H1 (cell line): Measurements from ENCODE around the gene TPM1. TPM values are rescaled to one million over a fixed set of nuclear protein-coding genes. Genes with fewer than 3 reads are reported as not detected.

ENCODE experiments used
- CTCF ChIA-PET: fragments of 300-600 bp; sonication (Branson Sonifier 250); formaldehyde crosslinking; loops from one replicate; lab custom pipeline; 2021; ENCODE audit not compliant: partially characterized antibody; lab: Charles Lee
- POLR2A ChIA-PET: fragments of 300-600 bp; sonication (Branson Sonifier 250); formaldehyde crosslinking; loops from one replicate; lab custom pipeline; 2021; ENCODE audit warnings: inconsistent platforms; ENCODE audit not compliant: partially characterized antibody; lab: Charles Lee
- DNase-seq, 2 experiments: peaks; one replicate each; pipeline versions ENCODE4 v3.0.0 to v3.0.0-alpha.2; 2010 to 2022; ENCODE audit warnings: low spot score in 2 of 2, low read depth in 1 of 2, mixed read lengths in 1 of 2
- FAIRE-seq: peaks from 2 replicates; lab custom pipeline; 2011; peaks lifted over from hg19 to GRCh38; lab: Jason Lieb, UNC
- H2AFZ ChIP-seq: 2 replicates; pipeline ENCODE4 v1.8.1; 2012; ENCODE audit warnings: low read length, inconsistent platforms
- H2AK5ac ChIP-seq: 2 replicates; pipeline ENCODE4 v1.6.1; 2013; ENCODE audit warnings: low read depth, low read length
- H2BK120ac ChIP-seq: replicated peaks from 2 replicates; pipeline ENCODE3; 2013; ENCODE audit warnings: low read depth, low read length, inconsistent platforms
- H2BK12ac ChIP-seq: 2 replicates; pipeline ENCODE4 v1.6.1; 2013; ENCODE audit warnings: low read depth, low read length
- H2BK15ac ChIP-seq: 2 replicates; pipeline ENCODE4 v1.6.1; 2013; ENCODE audit warnings: low read length
- H2BK20ac ChIP-seq: 2 replicates; pipeline ENCODE4 v1.6.1; 2013; ENCODE audit warnings: low read length
- H2BK5ac ChIP-seq: 2 replicates; pipeline ENCODE4 v1.6.1; 2013; ENCODE audit warnings: low read depth, low read length
- H3K14ac ChIP-seq: 2 replicates; pipeline ENCODE4 v1.6.1; 2013; ENCODE audit warnings: inconsistent platforms; ENCODE audit not compliant: insufficient read length
- H3K18ac ChIP-seq: 2 replicates; pipeline ENCODE4 v1.6.1; 2013; ENCODE audit warnings: low read length; ENCODE audit errors: extremely low read depth
- H3K23ac ChIP-seq: 2 replicates; pipeline ENCODE4 v1.6.1; 2013; ENCODE audit warnings: inconsistent platforms; ENCODE audit not compliant: insufficient read length
- H3K23me2 ChIP-seq: 2 replicates; pipeline ENCODE4 v1.6.1; 2013; ENCODE audit warnings: low read depth, low read length
- H3K27ac ChIP-seq: 2 replicates; pipeline ENCODE4 v1.6.1; 2011; ENCODE audit warnings: low read depth, low read length, inconsistent platforms
- H3K27me3 ChIP-seq, 4 experiments: replicated peaks in 1 of 4; 1 replicate in 1 of 4; 2 replicates in 3 of 4; pipeline versions ENCODE4 v1.6.1 to v1.8.1; 2011 to 2013; ENCODE audit warnings: low read length in 3 of 4, mild to moderate bottlenecking in 3 of 4, inconsistent platforms in 2 of 4, mixed read lengths in 2 of 4, moderate library complexity in 1 of 4; ENCODE audit not compliant: control insufficient read depth in 3 of 4, insufficient read depth in 3 of 4; ENCODE audit errors: extremely low read depth in 1 of 4
- H3K36me3 ChIP-seq, 4 experiments: 2 replicates each; pipeline versions ENCODE4 v1.6.1 to v1.8.1; 2011 to 2013; ENCODE audit warnings: mild to moderate bottlenecking in 4 of 4, low read length in 3 of 4, moderate library complexity in 2 of 4, control low read depth in 1 of 4, inconsistent platforms in 1 of 4; ENCODE audit not compliant: insufficient read depth in 4 of 4, control insufficient read depth in 2 of 4
- H3K4ac ChIP-seq: replicated peaks from 2 replicates; pipeline ENCODE3; 2013; ENCODE audit warnings: low read length, low read depth, mixed read lengths, inconsistent platforms; ENCODE audit not compliant: insufficient read length
- H3K4me1 ChIP-seq, 4 experiments: replicated peaks in 1 of 4; 1 replicate in 1 of 4; 2 replicates in 3 of 4; pipeline versions ENCODE4 v1.6.1 to v1.8.1; 2011 to 2013; ENCODE audit warnings: low read length in 3 of 4, inconsistent platforms in 2 of 4, mixed read lengths in 1 of 4; ENCODE audit not compliant: insufficient read depth in 4 of 4, control insufficient read depth in 3 of 4
- H3K4me2 ChIP-seq, 2 experiments: 2 replicates each; pipeline versions ENCODE4 v1.6.1 to v1.8.1; 2011 to 2013; ENCODE audit warnings: low read depth in 2 of 2, low read length in 2 of 2, control low read depth in 1 of 2, inconsistent platforms in 1 of 2, mild to moderate bottlenecking in 1 of 2; ENCODE audit not compliant: insufficient read depth in 1 of 2
- H3K4me3 ChIP-seq, 4 experiments: fragments of 200-600, 300-600 bp in 1 of 4; sonication (generic), shearing (Covaris generic), sonication (Bioruptor Twin) in 1 of 4; 2 replicates each; pipeline versions ENCODE4 v1.5.1 to v1.8.1; 2011 to 2016; ENCODE audit warnings: low read length in 4 of 4, low read depth in 3 of 4, control low read depth in 2 of 4, inconsistent platforms in 2 of 4, mild to moderate bottlenecking in 2 of 4, mixed read lengths in 1 of 4, moderate library complexity in 1 of 4; ENCODE audit not compliant: insufficient read depth in 2 of 4; ENCODE audit errors: extremely low read depth in 1 of 4
- H3K56ac ChIP-seq: replicated peaks from 2 replicates; pipeline ENCODE3; 2013; ENCODE audit warnings: low read depth, mild to moderate bottlenecking, mixed read lengths, low read length, inconsistent platforms; ENCODE audit not compliant: insufficient read length
- H3K79me1 ChIP-seq: 2 replicates; pipeline ENCODE4 v1.6.1; 2013; ENCODE audit warnings: low read depth, low read length, control low read depth
- H3K79me2 ChIP-seq, 2 experiments: 2 replicates each; pipeline versions ENCODE4 v1.6.1 to v1.8.1; 2012 to 2013; ENCODE audit warnings: low read length in 2 of 2, mild to moderate bottlenecking in 2 of 2, inconsistent platforms in 1 of 2; ENCODE audit not compliant: insufficient read depth in 2 of 2, control insufficient read depth in 1 of 2
- H3K9ac ChIP-seq, 4 experiments: replicated peaks in 1 of 4; 1 replicate in 1 of 4; 2 replicates in 3 of 4; pipeline versions ENCODE4 v1.6.1 to v1.8.1; 2011 to 2013; ENCODE audit warnings: low read depth in 3 of 4, low read length in 3 of 4, control low read depth in 2 of 4, mild to moderate bottlenecking in 2 of 4, moderate library complexity in 2 of 4, inconsistent platforms in 1 of 4; ENCODE audit errors: extremely low read depth in 1 of 4
- H3K9me3 ChIP-seq, 2 experiments: 2 replicates each; pipeline versions ENCODE4 v1.6.1 to v1.8.1; 2012 to 2013; ENCODE audit warnings: mild to moderate bottlenecking in 2 of 2, moderate library complexity in 2 of 2, control low read depth in 1 of 2, inconsistent platforms in 1 of 2, low read depth in 1 of 2, low read length in 1 of 2, mixed read lengths in 1 of 2; ENCODE audit not compliant: insufficient read depth in 2 of 2
- H4K20me1 ChIP-seq, 2 experiments: replicated peaks in 1 of 2; 2 replicates each; pipeline versions ENCODE3 to v1.8.1; 2011 to 2013; ENCODE audit warnings: inconsistent platforms in 2 of 2, low read length in 2 of 2, mild to moderate bottlenecking in 1 of 2; ENCODE audit not compliant: insufficient read depth in 2 of 2, control insufficient read depth in 1 of 2
- H4K5ac ChIP-seq: 2 replicates; pipeline ENCODE4 v1.6.1; 2013; ENCODE audit warnings: low read length, low read depth, mixed read lengths, inconsistent platforms; ENCODE audit not compliant: insufficient read length
- H4K8ac ChIP-seq: 2 replicates; pipeline ENCODE4 v1.8.0; 2013; ENCODE audit warnings: mild to moderate bottlenecking, moderate library complexity, low read length, inconsistent platforms; ENCODE audit not compliant: insufficient read depth; ENCODE audit errors: extremely low read depth
- H4K91ac ChIP-seq: replicated peaks from 2 replicates; pipeline ENCODE3; 2013; ENCODE audit warnings: low read length, mixed read lengths, inconsistent platforms; ENCODE audit not compliant: insufficient read length
- POLR2A ChIP-seq, 2 experiments: IDR thresholded peaks; 1 replicate in 1 of 2; 2 replicates in 1 of 2; pipeline ENCODE4 v1.6.1; 2011; ENCODE audit warnings: low read depth in 2 of 2, low read length in 2 of 2, mild to moderate bottlenecking in 2 of 2; ENCODE audit errors: control extremely low read depth in 1 of 2
- POLR2AphosphoS5 ChIP-seq: IDR thresholded peaks from 2 replicates; pipeline ENCODE4 v1.6.1; 2011; ENCODE audit warnings: low read depth, low read length
- SAP30 ChIP-seq: fragments of 300-600 bp; sonication (generic); IDR thresholded peaks from 2 replicates; pipeline ENCODE4 v1.7.1; 2012; ENCODE audit warnings: low read length, moderate library complexity, mild to moderate bottlenecking, inconsistent platforms; ENCODE audit not compliant: insufficient read depth, insufficient replicate concordance
- WGBS, 2 experiments: shearing (Covaris generic) in 1 of 2; methylation state at CpG; one replicate each; pipeline versions ENCODE4 v1.1.6 to v1.1.7; 2013 to 2015; ENCODE audit warnings: low lambda C conversion rate in 2 of 2, mixed read lengths in 2 of 2, inconsistent platforms in 1 of 2, low coverage in 1 of 2, missing lambda C conversion rate in 1 of 2; ENCODE audit not compliant: insufficient replicate concordance in 2 of 2, insufficient coverage in 1 of 2, insufficient read length in 1 of 2; ENCODE audit errors: extremely low coverage in 1 of 2, missing lambda C conversion rate in 1 of 2; 5-methylcytosine and 5-hydroxymethylcytosine counted together
- polyA plus RNA-seq, 7 experiments: library from polyadenylated mRNA; depleted of rRNA in 3 of 7; stranded (reverse) in 5 of 7; unstranded in 2 of 7; fragments of >200 nt in 5 of 7; fragments of 200-250 nt in 2 of 7; gene quantifications; 1 replicate in 5 of 7; 2 replicates in 1 of 7; 4 replicates in 1 of 7; pipeline versions ENCODE4 v1.2.1 to v1.2.3, GENCODE V29; 2011 to 2013; ENCODE audit warnings: missing spikeins in 2 of 7, mixed read lengths in 2 of 7
- total RNA-seq: library from RNA; stranded (reverse); fragmentation: NEBNext Ultra II Directional; extraction: Animal tissue kit (Norgen Biotek cat#: 25700); gene quantifications from 2 replicates; pipeline ENCODE4 v1.2.1, GENCODE V29; 2021
- TF ChIP-seq, protein P1 (sequence below): IDR thresholded peaks from 2 replicates; pipeline ENCODE4 v1.6.1; 2012; ENCODE audit warnings: low read length, inconsistent platforms

TPM1 gene
- total and polyA plus RNA-seq, 2 of the 8 experiments (the other 6 are each of a cell fraction or from before 2014, with no cell fraction given) = 258 to 579 TPM

DNA sequence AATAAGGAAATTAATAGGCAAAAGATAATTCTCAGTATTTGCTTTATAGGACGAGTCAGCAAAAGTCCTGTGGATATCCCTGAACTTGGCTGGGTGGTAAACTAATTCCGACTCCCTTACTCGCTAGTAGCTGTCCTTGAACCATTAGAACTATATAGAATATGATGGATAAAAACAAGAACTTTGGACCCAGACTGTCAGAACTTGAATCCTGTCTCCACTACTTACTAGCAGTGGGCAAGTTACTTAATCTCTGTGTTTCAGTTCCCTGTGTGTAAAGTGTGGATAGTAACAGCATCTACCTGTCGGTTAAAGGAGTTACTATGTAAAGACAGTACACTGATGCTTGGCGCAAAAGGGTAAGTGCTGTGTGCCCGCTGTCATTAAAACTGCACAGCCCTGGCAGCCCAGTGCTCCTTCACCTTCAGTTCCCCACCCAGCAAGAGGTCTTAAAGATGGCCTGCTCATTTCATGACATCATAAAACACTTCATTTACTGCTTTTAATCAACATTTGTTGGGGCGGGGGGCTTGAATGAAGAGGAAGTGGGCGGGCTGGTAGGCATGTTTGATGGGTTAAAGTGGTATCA lies 7.3 kb downstream of the TPM1 start:
- Histone ChIP-seq H2BK5ac (no peak overlapping the region), H3K56ac (no peak overlapping the region), H3K4me1 (peaks cover 10 to 29% (median 19%) of the 10 kb centered on the region in 4 experiments), H2BK120ac (no peak overlapping the region), H3K4me2 (peak overlapping the region; percentile 87 to 94; a peak in 3 of 4 replicates), H2AFZ (no peak overlapping the region), H3K14ac (no peak overlapping the region)
- POLR2A ChIA-PET = interaction anchor here (1.2 to 30.9 kb wide), 11 partner anchors 7 to 201 kb away, joined by 3 to 635 read pairs (median 11); no protein-coding TSS in a partner anchor
- TF ChIP-seq POLR2AphosphoS5 (peak; percentile 80), POLR2A (IDR thresholded peaks at IDR 0.05; ENCODE audit: control extremely low read depth in 1 of 2, low read depth in 2 of 2, low read length in 2 of 2) (peak; percentile 50 to 61), SAP30 (no peak)
- TF ChIP-seq, protein P1, sequence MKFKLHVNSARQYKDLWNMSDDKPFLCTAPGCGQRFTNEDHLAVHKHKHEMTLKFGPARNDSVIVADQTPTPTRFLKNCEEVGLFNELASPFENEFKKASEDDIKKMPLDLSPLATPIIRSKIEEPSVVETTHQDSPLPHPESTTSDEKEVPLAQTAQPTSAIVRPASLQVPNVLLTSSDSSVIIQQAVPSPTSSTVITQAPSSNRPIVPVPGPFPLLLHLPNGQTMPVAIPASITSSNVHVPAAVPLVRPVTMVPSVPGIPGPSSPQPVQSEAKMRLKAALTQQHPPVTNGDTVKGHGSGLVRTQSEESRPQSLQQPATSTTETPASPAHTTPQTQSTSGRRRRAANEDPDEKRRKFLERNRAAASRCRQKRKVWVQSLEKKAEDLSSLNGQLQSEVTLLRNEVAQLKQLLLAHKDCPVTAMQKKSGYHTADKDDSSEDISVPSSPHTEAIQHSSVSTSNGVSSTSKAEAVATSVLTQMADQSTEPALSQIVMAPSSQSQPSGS = no peak
- TF ChIP-seq, all 59 proteins: peak for 2
- Histone ChIP-seq H3K4me3 (peak overlapping the region in 1 of 4 experiments; percentile 98; a peak in 2 of 8 replicates), H2BK15ac (no peak overlapping the region), H2AK5ac (no peak overlapping the region), H3K9me3 (no peaks in the 10 kb centered on the region), H4K8ac (no peak overlapping the region), H3K27me3 (no peaks in the 10 kb centered on the region), H2BK12ac (no peak overlapping the region), H2BK20ac (no peak overlapping the region), H3K18ac (no peak overlapping the region), H3K79me1 (peaks cover 3% of the 10 kb centered on the region; the same call in 1 of the 2 replicates), H3K9ac (no peak overlapping the region), H3K79me2 (peaks cover 3 to 59% of the 10 kb centered on the region in 2 experiments; a peak in 3 of 4 replicates), H3K23ac (no peak overlapping the region), H4K91ac (no peak overlapping the region), H4K20me1 (peaks cover 0 to 15% of the 10 kb centered on the region in 2 experiments), H3K4ac (no peak overlapping the region), H3K27ac (no peak overlapping the region), H3K23me2 (peaks cover 10% of the 10 kb centered on the region; the same call in 1 of the 2 replicates), H4K5ac (no peak overlapping the region), H3K36me3 (peaks cover 4 to 72% (median 23%) of the 10 kb centered on the region in 4 experiments; a peak in 6 of 8 replicates)
- CTCF ChIA-PET = interaction anchor here (3.3 to 7.1 kb wide), 3 partner anchors 39 to 203 kb away, joined by 22 to 58 read pairs (median 32); no protein-coding TSS in a partner anchor
- 94% methylated on average over 8 of the region's 8 CpGs; no CpG with 5 or more reads in 1 of the 2 experiments for WGBS, 2 experiments
- DNase-seq (no peak), FAIRE-seq (no peak)
